Karpas-422 (cell line): ENCODE measurements around the gene FSTL1. TPM values are rescaled to one million over a fixed set of nuclear protein-coding genes. Genes with fewer than 3 reads are reported as not detected.

Experiments used
- DNase-seq: peaks from one replicate; pipeline ENCODE4 v3.0.0-alpha.2; 2015
- H2AFZ ChIP-seq: fragments of 200-600 bp; sonication (generic); 2 replicates; pipeline ENCODE4 v1.6.1; 2014; ENCODE audit warnings: antibody characterized with exemption, low read length, mixed read lengths
- H3K27ac ChIP-seq: fragments of 200-600 bp; sonication (generic); 2 replicates; pipeline ENCODE4 v1.5.1; 2014; ENCODE audit warnings: mild to moderate bottlenecking, low read length, moderate library complexity
- H3K27me3 ChIP-seq: fragments of 200-600 bp; sonication (generic); 2 replicates; pipeline ENCODE4 v1.6.1; 2014; ENCODE audit warnings: low read length, mixed read lengths
- H3K36me3 ChIP-seq: fragments of 200-600 bp; sonication (generic); 2 replicates; pipeline ENCODE4 v1.6.1; 2014; ENCODE audit warnings: low read length, mixed read lengths; ENCODE audit not compliant: insufficient read depth
- H3K4me1 ChIP-seq: fragments of 200-600 bp; sonication (generic); 2 replicates; pipeline ENCODE4 v1.6.1; 2014; ENCODE audit warnings: mild to moderate bottlenecking, low read length, mixed read lengths
- H3K4me2 ChIP-seq: fragments of 200-600 bp; sonication (generic); 2 replicates; pipeline ENCODE4 v1.6.1; 2014; ENCODE audit warnings: low read length, low read depth, mild to moderate bottlenecking; ENCODE audit not compliant: poor library complexity, severe bottlenecking
- H3K4me3 ChIP-seq: fragments of 200-600 bp; sonication (generic); 2 replicates; pipeline ENCODE4 v1.5.1; 2014; ENCODE audit warnings: mild to moderate bottlenecking, antibody characterized with exemption, low read length, mixed read lengths
- H3K79me2 ChIP-seq: fragments of 200-600 bp; sonication (generic); 2 replicates; pipeline ENCODE4 v1.6.1; 2014; ENCODE audit warnings: mild to moderate bottlenecking, low read length, mixed read lengths
- H3K9ac ChIP-seq: fragments of 200-600 bp; sonication (generic); 2 replicates; pipeline ENCODE4 v1.6.0; 2014; ENCODE audit warnings: low read length
- H3K9me2 ChIP-seq: fragments of 200-600 bp; sonication (generic), shearing (Covaris generic); replicated peaks from 2 replicates; pipeline ENCODE4 v1.6.0; 2014; ENCODE audit warnings: mild to moderate bottlenecking, low read length, moderate library complexity; ENCODE audit not compliant: insufficient read depth
- H3K9me3 ChIP-seq: fragments of 300-700, 200-600 bp; sonication (generic); 2 replicates; pipeline ENCODE4 v1.6.1; 2014; ENCODE audit warnings: low read length, mixed read lengths
- H4K20me1 ChIP-seq: fragments of 200-600 bp; sonication (generic); 2 replicates; pipeline ENCODE4 v1.6.1; 2014; ENCODE audit warnings: mild to moderate bottlenecking, antibody characterized with exemption, low read length, low read depth; ENCODE audit not compliant: insufficient read depth
- total RNA-seq: library from RNA; depleted of rRNA; stranded (reverse); fragments of >200 nt; shearing (Covaris generic); gene quantifications from 2 replicates; pipeline ENCODE4 v1.2.3, GENCODE V29; 2014; ENCODE audit warnings: low replicate concordance

The FSTL1 gene
- total RNA-seq, 1 experiment from 2014 or later = not detected

GRCh38 chr3:120449251-120449650 lies 1.5 kb downstream of the FSTL1 start:
- Histone ChIP-seq H2AFZ (no peak overlapping the region), H3K27me3 (no peaks in the 10 kb centered on the region)

GRCh38 chr3:120448756-120449155 lies 2.0 kb downstream of the FSTL1 start:
- no peak overlapping the region for H3K4me2 ChIP-seq
- H3K27ac ChIP-seq = no peak overlapping the region
- no peaks in the 10 kb centered on the region for H3K79me2 ChIP-seq
- H3K4me1 ChIP-seq = no peaks in the 10 kb centered on the region
- H4K20me1 ChIP-seq = no peaks in the 10 kb centered on the region
- no peaks in the 10 kb centered on the region for H3K27me3 ChIP-seq
- H3K9me2 ChIP-seq = no peaks in the 10 kb centered on the region
- DNase-seq = no peak
- no peak overlapping the region for H2AFZ ChIP-seq
- H3K4me3 ChIP-seq = no peak overlapping the region
- H3K9me3 ChIP-seq = no peaks in the 10 kb centered on the region
- H3K36me3 ChIP-seq = no peaks in the 10 kb centered on the region
- no peak overlapping the region for H3K9ac ChIP-seq

More at GRCh38 chr3:120449251-120449650, 1.5 kb downstream of the FSTL1 start:
- no peak overlapping the region for H3K27ac ChIP-seq
- H3K9ac ChIP-seq = no peak overlapping the region
- H4K20me1 ChIP-seq = no peaks in the 10 kb centered on the region
- H3K79me2 ChIP-seq = no peaks in the 10 kb centered on the region
- no peak overlapping the region for H3K4me2 ChIP-seq
- H3K36me3 ChIP-seq = no peaks in the 10 kb centered on the region
- no peak overlapping the region for H3K4me3 ChIP-seq
- no peak for DNase-seq
- H3K9me3 ChIP-seq = no peaks in the 10 kb centered on the region
- no peaks in the 10 kb centered on the region for H3K4me1 ChIP-seq
- no peaks in the 10 kb centered on the region for H3K9me2 ChIP-seq

DNA sequence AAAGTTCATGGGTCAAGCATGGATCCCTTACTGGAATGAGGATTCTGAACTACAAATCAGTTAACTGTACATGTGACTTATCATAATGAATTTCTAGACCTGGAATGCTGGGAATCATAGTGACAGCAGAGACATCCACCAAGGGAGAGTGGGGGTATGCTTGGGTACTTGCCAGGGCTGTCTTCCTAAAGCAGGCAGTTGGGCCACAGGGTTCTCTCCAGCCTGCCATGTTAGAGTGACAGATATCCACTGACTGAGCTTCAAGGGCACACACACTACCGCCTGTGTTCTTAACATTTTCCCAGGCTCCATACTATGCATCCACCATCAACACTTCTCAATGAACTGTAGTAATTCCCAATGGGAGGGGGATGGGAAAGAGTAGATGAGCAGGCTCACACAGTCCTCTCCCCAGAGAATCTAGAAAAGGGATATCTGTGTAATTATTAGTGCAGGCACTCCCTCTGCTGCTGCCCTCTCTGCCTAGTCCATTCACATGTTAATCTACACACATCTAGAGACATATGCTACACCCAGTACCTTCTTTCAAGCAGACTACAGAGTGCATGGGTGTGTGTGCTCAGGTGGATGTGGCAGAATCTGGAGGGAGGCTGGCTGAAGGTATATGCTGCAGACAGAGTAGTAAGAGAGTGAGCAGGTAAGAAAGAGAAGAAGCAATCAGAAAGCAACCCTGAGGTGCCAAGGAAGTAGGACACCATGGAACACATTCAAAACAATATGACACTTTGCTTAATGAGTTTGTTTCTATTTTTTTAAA lies 3.7 kb downstream of the FSTL1 start:
- Histone ChIP-seq H2AFZ (no peak overlapping the region), H3K9me3 (no peaks in the 10 kb centered on the region), H3K36me3 (no peaks in the 10 kb centered on the region), H3K9me2 (no peaks in the 10 kb centered on the region), H3K9ac (no peak overlapping the region), H3K4me3 (no peak overlapping the region), H3K27ac (no peak overlapping the region), H4K20me1 (no peaks in the 10 kb centered on the region), H3K27me3 (no peaks in the 10 kb centered on the region), H3K4me2 (no peak overlapping the region), H3K79me2 (no peaks in the 10 kb centered on the region), H3K4me1 (no peaks in the 10 kb centered on the region)
- DNase-seq = no peak

GRCh38 chr3:120445654-120446053 lies 5.1 kb downstream of the FSTL1 start:
- no peak for DNase-seq
- Histone ChIP-seq H3K4me1 (no peaks in the 10 kb centered on the region), H2AFZ (no peak overlapping the region), H3K27me3 (no peaks in the 10 kb centered on the region), H3K27ac (no peak overlapping the region), H3K4me2 (no peak overlapping the region), H3K36me3 (no peaks in the 10 kb centered on the region), H3K9me2 (no peaks in the 10 kb centered on the region), H3K9me3 (no peaks in the 10 kb centered on the region), H3K79me2 (no peaks in the 10 kb centered on the region), H3K4me3 (no peak overlapping the region), H3K9ac (no peak overlapping the region), H4K20me1 (no peaks in the 10 kb centered on the region)

DNA sequence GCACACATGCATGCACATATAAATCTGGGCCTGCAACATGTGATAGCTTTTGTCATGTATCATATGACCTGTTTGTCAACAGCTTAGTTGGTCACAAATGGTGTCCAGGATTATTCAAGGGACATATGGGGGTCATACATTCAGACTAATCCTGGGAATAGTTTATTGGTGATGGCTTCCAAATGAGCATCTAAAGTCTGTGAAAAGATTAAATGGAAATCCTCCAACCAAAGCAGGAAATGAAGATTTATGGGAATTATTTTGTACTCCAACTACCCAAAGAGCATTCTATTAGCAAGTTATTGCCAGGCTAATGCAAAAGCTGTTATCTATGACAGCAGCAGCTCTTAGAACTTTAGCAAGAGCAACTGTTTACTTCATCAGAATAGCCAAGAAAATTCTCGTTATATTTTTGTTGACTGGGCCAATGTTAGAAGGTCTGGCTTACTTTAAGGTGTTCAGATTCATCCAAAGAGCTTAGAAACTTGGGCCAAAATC lies 7.1 kb downstream of the FSTL1 start:
- H4K20me1 ChIP-seq = no peaks in the 10 kb centered on the region
- H3K4me3 ChIP-seq = no peak overlapping the region
- H3K27me3 ChIP-seq = no peaks in the 10 kb centered on the region
- no peaks in the 10 kb centered on the region for H3K36me3 ChIP-seq
- H3K9me3 ChIP-seq = no peaks in the 10 kb centered on the region
- no peak overlapping the region for H2AFZ ChIP-seq
- DNase-seq = no peak
- H3K9ac ChIP-seq = no peak overlapping the region
- no peaks in the 10 kb centered on the region for H3K4me1 ChIP-seq
- no peaks in the 10 kb centered on the region for H3K79me2 ChIP-seq
- H3K27ac ChIP-seq = no peak overlapping the region
- H3K9me2 ChIP-seq = no peaks in the 10 kb centered on the region
- H3K4me2 ChIP-seq = no peak overlapping the region

DNA sequence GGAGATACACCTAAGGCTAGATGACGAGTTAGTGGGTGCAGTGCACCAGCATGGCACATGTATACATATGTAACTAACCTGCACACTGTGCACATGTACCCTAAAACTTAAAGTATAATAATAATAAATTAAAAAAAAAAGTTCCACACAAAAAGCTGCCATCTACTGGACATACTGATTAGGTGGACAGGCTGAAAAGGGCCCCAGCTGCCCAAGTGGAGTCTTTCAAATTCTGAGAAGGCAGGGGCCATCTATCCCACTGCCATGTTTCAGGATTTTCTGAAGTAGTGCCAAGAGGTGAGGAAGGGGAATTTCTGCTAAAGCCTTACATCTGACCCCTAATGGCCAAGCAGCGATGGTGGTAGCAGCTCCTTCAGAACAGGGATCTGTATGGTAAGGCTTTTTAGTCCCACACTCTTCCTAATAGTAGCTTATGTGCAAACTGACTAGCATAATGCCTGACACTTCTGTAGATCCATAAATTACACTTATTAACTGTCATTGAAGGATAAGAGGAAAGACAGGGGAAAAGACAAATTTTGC lies 7.7 kb downstream of the FSTL1 start:
- Histone ChIP-seq H3K27ac (no peak overlapping the region), H3K4me1 (no peaks in the 10 kb centered on the region), H3K27me3 (no peaks in the 10 kb centered on the region), H3K9me2 (no peaks in the 10 kb centered on the region), H3K4me2 (no peak overlapping the region), H4K20me1 (no peaks in the 10 kb centered on the region), H3K9me3 (no peaks in the 10 kb centered on the region), H3K36me3 (no peaks in the 10 kb centered on the region), H3K79me2 (no peaks in the 10 kb centered on the region), H3K9ac (no peak overlapping the region), H3K4me3 (no peak overlapping the region), H2AFZ (no peak overlapping the region)
- no peak for DNase-seq

DNA sequence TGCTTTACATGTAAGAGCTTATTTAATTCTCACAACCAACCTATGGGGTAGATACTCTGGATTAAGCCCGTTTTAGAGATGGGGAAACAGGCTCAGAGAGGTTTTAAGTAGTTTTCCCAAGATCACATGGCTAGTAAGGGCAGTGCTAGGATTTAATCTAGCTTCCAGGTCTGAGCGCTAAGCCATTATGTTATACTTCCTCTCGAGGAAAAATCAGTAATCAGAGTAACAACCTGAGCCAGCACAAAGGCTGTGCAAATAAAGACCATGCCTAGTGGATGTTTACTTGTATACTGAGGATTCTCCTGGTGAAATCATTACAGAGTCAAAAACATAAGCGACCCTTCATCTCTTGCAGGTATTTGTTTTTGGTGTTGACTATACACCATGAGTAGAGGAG lies 9.0 kb downstream of the FSTL1 start:
- no peak for DNase-seq
- no peaks in the 10 kb centered on the region for H3K36me3 ChIP-seq
- no peaks in the 10 kb centered on the region for H4K20me1 ChIP-seq
- H2AFZ ChIP-seq = no peak overlapping the region
- no peak overlapping the region for H3K9ac ChIP-seq
- no peaks in the 10 kb centered on the region for H3K4me1 ChIP-seq
- no peaks in the 10 kb centered on the region for H3K9me2 ChIP-seq
- no peaks in the 10 kb centered on the region for H3K27me3 ChIP-seq
- H3K9me3 ChIP-seq = no peaks in the 10 kb centered on the region
- no peak overlapping the region for H3K27ac ChIP-seq
- H3K4me3 ChIP-seq = no peak overlapping the region
- no peaks in the 10 kb centered on the region for H3K79me2 ChIP-seq
- H3K4me2 ChIP-seq = no peak overlapping the region

- H3K9me3 ChIP-seq = no peaks in the 10 kb centered on the region
- H3K4me2 ChIP-seq = no peak overlapping the region
- H4K20me1 ChIP-seq = no peaks in the 10 kb centered on the region
- H3K36me3 ChIP-seq = no peaks in the 10 kb centered on the region
- H3K9me2 ChIP-seq = no peaks in the 10 kb centered on the region
- no peak overlapping the region for H2AFZ ChIP-seq
- no peaks in the 10 kb centered on the region for H3K27me3 ChIP-seq
- H3K27ac ChIP-seq = no peak overlapping the region
- no peaks in the 10 kb centered on the region for H3K4me1 ChIP-seq
- H3K9ac ChIP-seq = no peak overlapping the region
- no peaks in the 10 kb centered on the region for H3K79me2 ChIP-seq
- no peak overlapping the region for H3K4me3 ChIP-seq
- DNase-seq = no peak
These were observed 10.0 kb downstream of the FSTL1 start for GRCh38 chr3:120440762-120441161.
